KMS-11 (cell line): ENCODE measurements around the gene TMEM150B.

Experiments
- H2AFZ ChIP-seq: fragments of 200-600 bp; sonication (generic); 2 replicates; pipeline ENCODE4 v1.6.1; 2016; ENCODE audit warnings: antibody characterized with exemption, mixed run types, low read depth
- H3K27ac ChIP-seq: fragments of 200-600 bp; sonication (generic); 2 replicates; pipeline ENCODE4 v1.6.1; 2016; ENCODE audit warnings: mild to moderate bottlenecking, mixed run types
- H3K27me3 ChIP-seq: fragments of 200-600 bp; sonication (generic); 2 replicates; pipeline ENCODE4 v1.6.1; 2017; ENCODE audit warnings: mild to moderate bottlenecking, low read depth, mixed run types, moderate library complexity; ENCODE audit not compliant: insufficient read depth
- H3K36me3 ChIP-seq: fragments of 200-600 bp; sonication (generic); 2 replicates; pipeline ENCODE4 v1.6.1; 2017; ENCODE audit warnings: mild to moderate bottlenecking, mixed run types; ENCODE audit not compliant: insufficient read depth
- H3K4me1 ChIP-seq: fragments of 200-600 bp; sonication (generic); 2 replicates; pipeline ENCODE4 v1.6.1; 2016; ENCODE audit warnings: mild to moderate bottlenecking, low read depth, mixed run types; ENCODE audit not compliant: poor library complexity, severe bottlenecking
- H3K4me2 ChIP-seq: fragments of 200-600 bp; sonication (generic); 2 replicates; pipeline ENCODE4 v1.7.0; 2016; ENCODE audit warnings: mild to moderate bottlenecking, mixed run types
- H3K4me3 ChIP-seq: fragments of 200-600 bp; sonication (generic); IDR thresholded peaks from 2 replicates; pipeline ENCODE4 v1.6.1; 2017; ENCODE audit warnings: low read depth, low read length, mixed read lengths; ENCODE audit not compliant: insufficient read depth
- H3K79me2 ChIP-seq: fragments of 200-600 bp; sonication (generic); 2 replicates; pipeline ENCODE4 v1.6.1; 2016; ENCODE audit warnings: low read depth, mixed run types; ENCODE audit not compliant: insufficient read depth
- H3K9ac ChIP-seq: fragments of 200-600 bp; sonication (generic); 2 replicates; pipeline ENCODE4 v1.6.1; 2016; ENCODE audit warnings: mild to moderate bottlenecking, mixed run types
- H4K20me1 ChIP-seq: fragments of 200-600 bp; sonication (generic); 2 replicates; pipeline ENCODE4 v1.6.1; 2016; ENCODE audit warnings: mild to moderate bottlenecking, mixed run types; ENCODE audit not compliant: insufficient read depth
- TF ChIP-seq, protein P1 (sequence below): fragments of 200-600 bp; sonication (generic); conservative IDR thresholded peaks from 2 replicates; pipeline ENCODE4 v1.6.1; 2017; ENCODE audit warnings: low read depth, mild to moderate bottlenecking, antibody characterized with exemption, low read length, moderate library complexity, mixed read lengths

Gene TMEM150B

DNA sequence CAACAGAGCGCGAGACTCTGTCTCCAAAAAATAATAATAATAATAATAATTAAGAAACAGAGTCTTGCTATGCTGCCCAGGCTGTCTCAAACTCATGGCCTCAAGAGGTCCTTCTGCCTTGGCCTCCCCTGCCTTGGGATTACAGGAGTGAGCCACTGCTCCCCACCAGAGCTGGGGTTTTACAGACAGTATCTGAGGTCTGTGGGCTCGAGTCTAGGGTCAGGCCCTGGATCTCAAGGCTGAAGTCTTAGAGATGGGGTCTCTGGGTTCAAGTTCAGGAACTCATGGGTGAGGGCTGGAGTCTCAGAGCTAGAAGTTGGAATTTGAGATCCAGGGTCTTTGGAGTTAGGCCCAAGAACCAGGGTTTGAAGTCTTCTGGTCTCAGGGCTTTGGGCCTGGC, 41.6 kb upstream of the TMEM150B start:
- Histone ChIP-seq H3K27ac (no peak overlapping the region), H3K36me3 (no peaks in the 10 kb centered on the region), H2AFZ (no peak overlapping the region), H3K4me1 (no peaks in the 10 kb centered on the region), H4K20me1 (no peaks in the 10 kb centered on the region), H3K9ac (no peak overlapping the region), H3K27me3 (peaks cover 68% of the 10 kb centered on the region), H3K79me2 (no peaks in the 10 kb centered on the region), H3K4me3 (no peak overlapping the region), H3K4me2 (no peak overlapping the region)
- TF ChIP-seq, protein P1, sequence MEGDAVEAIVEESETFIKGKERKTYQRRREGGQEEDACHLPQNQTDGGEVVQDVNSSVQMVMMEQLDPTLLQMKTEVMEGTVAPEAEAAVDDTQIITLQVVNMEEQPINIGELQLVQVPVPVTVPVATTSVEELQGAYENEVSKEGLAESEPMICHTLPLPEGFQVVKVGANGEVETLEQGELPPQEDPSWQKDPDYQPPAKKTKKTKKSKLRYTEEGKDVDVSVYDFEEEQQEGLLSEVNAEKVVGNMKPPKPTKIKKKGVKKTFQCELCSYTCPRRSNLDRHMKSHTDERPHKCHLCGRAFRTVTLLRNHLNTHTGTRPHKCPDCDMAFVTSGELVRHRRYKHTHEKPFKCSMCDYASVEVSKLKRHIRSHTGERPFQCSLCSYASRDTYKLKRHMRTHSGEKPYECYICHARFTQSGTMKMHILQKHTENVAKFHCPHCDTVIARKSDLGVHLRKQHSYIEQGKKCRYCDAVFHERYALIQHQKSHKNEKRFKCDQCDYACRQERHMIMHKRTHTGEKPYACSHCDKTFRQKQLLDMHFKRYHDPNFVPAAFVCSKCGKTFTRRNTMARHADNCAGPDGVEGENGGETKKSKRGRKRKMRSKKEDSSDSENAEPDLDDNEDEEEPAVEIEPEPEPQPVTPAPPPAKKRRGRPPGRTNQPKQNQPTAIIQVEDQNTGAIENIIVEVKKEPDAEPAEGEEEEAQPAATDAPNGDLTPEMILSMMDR = no peak

DNA sequence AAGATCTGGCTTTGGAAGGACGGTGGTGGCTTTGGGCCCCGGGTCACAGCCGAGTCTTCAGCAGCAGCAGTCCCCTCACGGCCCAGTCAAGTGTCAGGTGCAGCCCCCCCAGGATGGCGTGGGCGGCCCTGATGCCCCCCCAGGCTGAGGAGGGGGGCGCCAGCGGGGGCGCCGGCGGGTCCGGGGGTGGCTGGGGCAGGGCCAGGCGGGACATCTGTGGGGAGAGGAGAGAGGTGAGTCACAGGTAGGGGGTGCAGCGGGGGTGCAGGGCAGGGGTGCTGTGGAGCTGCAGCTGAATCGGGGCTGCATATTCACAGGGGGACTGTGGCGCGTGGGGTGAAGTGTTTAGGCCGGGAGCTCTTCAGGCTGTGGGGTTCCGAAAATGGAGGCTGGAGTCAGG, 40.8 kb upstream of the TMEM150B start:
- no peak overlapping the region for H3K4me2 ChIP-seq
- H3K9ac ChIP-seq = no peak overlapping the region
- TF ChIP-seq, protein P1 = no peak
- H3K79me2 ChIP-seq = no peaks in the 10 kb centered on the region
- no peaks in the 10 kb centered on the region for H3K36me3 ChIP-seq
- H3K4me1 ChIP-seq = no peaks in the 10 kb centered on the region
- peaks cover 60% of the 10 kb centered on the region for H3K27me3 ChIP-seq
- H3K4me3 ChIP-seq = no peak overlapping the region
- H3K27ac ChIP-seq = no peak overlapping the region
- H2AFZ ChIP-seq = no peak overlapping the region
- H4K20me1 ChIP-seq = no peaks in the 10 kb centered on the region

DNA sequence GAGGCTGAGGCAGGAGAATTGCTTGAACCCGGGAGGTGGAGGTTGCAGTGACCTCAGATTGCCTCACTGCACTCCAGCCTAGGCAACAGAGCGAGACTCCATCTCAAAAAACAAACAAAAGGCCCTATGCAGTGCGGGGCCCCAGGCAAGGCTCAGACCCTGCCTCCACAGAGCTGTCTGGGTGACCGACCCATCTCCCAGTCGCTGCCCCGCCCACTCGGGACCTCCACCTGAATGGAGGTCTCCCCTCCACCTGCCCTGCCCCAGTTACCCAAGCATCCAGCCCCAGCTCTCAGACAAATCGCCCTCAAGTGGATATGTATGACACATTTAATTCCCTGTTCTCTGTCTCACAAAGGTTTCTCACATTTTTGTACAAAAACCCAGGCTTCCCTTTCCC, 40.1 kb upstream of the TMEM150B start:
- H3K27me3 ChIP-seq = peaks cover 54% of the 10 kb centered on the region
- H3K27ac ChIP-seq = no peak overlapping the region
- H2AFZ ChIP-seq = no peak overlapping the region
- H3K4me2 ChIP-seq = no peak overlapping the region
- H3K36me3 ChIP-seq = no peaks in the 10 kb centered on the region
- H3K4me1 ChIP-seq = no peaks in the 10 kb centered on the region
- H3K4me3 ChIP-seq = no peak overlapping the region
- no peaks in the 10 kb centered on the region for H4K20me1 ChIP-seq
- TF ChIP-seq, protein P1 = no peak
- no peak overlapping the region for H3K9ac ChIP-seq
- no peaks in the 10 kb centered on the region for H3K79me2 ChIP-seq

DNA sequence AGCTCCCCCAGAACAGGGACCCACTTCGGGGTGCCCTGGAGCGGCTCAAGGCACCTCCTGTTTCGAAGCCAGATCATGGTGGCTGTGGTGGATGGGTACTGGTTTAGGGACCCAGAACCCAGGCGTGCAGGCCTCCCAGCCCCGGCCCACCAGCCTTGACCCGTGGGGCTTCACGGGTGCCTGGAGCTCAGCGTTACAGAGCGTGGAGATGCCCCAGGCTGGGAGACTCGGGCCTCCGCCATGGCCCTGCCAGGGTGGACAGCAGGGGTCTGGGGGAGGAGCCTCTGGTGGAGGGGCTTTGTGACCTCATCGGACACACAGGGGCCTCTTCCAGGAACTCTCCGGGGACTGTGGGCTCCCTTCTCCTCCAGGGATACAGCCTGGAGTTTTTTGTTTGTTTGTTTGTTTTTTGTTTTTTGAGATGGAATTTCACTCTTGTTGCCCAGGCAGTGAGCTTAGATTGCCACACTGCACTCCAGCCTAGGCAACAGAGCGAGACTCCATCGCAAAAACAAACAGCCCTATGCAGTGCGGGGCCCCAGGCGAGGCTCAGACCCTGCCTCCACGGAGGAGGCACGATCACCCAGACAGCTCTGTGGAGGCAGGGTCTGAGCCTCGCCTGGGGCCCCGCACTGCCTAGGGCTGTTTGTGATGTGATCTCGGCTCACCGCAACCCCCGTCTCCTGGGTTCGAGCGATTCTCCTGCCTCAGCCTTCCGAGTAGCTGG, 38.0 kb upstream of the TMEM150B start, which contains the start of gene GARIN5B:
TSS of gene GARIN5B (minus strand) at position 271 of the 727 bp plus-strand sequence. CDS start at position 77, 194 bp downstream.
- Histone ChIP-seq H3K4me1 (no peaks in the 10 kb centered on the region), H3K4me3 (no peak within 1 kb of the TSS), H3K36me3 (no peaks in the 10 kb centered on the region), H3K27me3 (peaks cover 47% of the 10 kb centered on the region; the same call in 1 of the 2 replicates), H3K79me2 (no peaks in the 10 kb centered on the region), H3K27ac (no peak within 1 kb of the TSS), H4K20me1 (no peaks in the 10 kb centered on the region), H3K9ac (no peak within 1 kb of the TSS), H3K4me2 (no peak within 1 kb of the TSS), H2AFZ (no peak within 1 kb of the TSS)
- TF ChIP-seq, protein P1 = no peak
